HG03025 (cell line): Measurements from ENCODE around the gene ZNF319.

Source experiments
- ATAC-seq: cut with Tn5 transposase; IDR thresholded peaks from one replicate; pipeline ENCODE4 v1.9.1; 2021; ENCODE audit warnings: mild to moderate bottlenecking, moderate library complexity; ENCODE audit not compliant: unreplicated experiment, low FRiP score

The ZNF319 gene

GRCh38 chr16:58037365-58038057 lies 37.0 kb upstream of the ZNF319 start:
- no peak for ATAC-seq

DNA sequence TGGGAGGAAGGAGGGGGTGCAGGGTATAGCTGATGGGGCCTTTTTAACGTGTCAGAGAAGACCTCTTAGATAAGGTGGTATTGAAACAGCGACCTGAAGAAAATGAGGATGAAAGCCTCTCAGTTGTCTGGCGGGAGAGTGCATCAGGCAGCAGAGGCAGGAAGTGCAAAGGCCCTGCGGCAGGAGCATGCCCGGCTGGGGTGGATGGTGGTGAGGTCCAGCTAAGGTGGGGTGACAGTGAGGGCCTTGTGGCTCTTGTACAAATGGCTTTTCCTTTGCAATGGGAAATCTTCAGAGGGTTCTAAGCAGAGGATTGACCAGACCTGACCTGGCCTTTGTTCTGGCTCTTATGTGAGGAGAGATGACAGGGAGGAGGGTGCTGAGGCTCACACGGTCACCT lies 36.5 kb upstream of the ZNF319 start:
- ATAC-seq, result no peak

DNA sequence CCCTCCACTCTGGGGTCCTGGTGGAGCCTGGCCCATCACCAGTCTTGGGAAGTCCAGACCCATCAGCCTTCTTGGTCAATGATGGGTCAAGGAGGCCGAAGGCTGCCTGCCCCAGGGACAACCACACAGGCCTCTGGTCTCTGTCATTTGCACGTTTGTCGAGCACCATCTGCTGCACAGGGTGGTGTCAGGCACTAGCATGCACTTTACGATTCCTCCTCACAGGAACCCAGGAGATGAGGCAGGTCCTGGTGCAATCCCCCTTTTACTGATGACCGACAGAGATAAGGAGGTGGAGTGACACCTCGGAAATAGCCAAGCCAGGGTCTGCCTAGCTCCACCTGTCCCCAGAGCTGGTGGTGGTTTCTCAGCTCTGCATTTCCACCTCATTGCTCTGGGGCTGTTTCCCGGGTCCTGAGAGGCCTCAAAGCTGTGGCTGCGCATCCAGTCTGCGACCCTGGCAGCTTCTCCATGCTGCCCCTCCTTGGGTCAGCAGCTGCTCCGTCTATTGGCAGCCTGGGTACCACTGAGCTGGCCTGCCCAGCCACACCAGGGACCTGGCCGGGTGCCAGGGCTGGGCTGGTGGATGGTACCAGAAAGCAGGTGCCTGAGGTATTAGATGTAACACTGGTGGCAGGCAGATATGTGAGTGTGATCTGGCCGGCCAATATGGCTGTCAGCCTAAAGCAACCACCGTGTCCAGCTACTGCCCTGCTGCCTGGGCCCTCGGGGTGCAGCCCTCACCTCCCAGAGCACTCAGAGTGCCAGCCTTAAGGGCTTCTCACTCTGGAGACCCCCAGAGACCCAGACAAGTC lies 35.1 kb upstream of the ZNF319 start:
- no peak for ATAC-seq

GRCh38 chr16:58034774-58035173 lies 34.3 kb upstream of the ZNF319 start:
- ATAC-seq, result no peak

GRCh38 chr16:58034128-58034685 lies 33.7 kb upstream of the ZNF319 start:
- ATAC-seq, result no peak

- no peak for ATAC-seq
Observed at GRCh38 chr16:58032710-58033293, 32.3 kb upstream of the ZNF319 start.

GRCh38 chr16:58031016-58031800 lies 30.7 kb upstream of the ZNF319 start:
- no peak for ATAC-seq

GRCh38 chr16:58030136-58030840 lies 29.8 kb upstream of the ZNF319 start:
- no peak for ATAC-seq

GRCh38 chr16:58029410-58029809 lies 28.9 kb upstream of the ZNF319 start:
- no peak for ATAC-seq

DNA sequence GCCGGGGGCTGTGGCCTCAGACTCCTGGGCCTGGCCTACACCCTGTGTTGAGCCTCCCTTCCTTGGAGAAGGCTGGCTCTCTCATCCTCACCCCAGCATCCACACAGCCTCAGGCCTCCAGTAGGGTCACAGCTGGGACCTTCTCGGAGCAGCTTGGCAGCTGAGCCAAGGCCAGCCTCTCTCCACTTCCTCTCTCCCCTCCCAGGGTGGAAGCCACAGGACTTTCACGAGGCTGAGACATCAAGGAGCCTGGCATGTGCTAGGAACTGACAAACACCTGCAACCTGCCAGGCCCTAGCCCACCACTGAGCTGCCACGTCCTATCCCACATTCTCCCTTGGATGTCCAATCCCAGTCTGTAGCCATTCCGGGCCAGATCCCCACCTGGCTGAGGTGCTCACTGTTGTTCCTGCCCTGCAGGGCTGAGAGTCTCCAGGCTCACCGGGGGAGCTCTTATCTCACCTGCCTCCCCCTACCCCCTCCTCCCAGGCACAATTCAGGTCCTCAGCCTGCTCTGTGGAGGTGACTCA lies 28.1 kb upstream of the ZNF319 start:
- no peak for ATAC-seq

- ATAC-seq, result no peak
Observed at GRCh38 chr16:58027916-58028455, 27.5 kb upstream of the ZNF319 start.

GRCh38 chr16:58027161-58027915 lies 26.9 kb upstream of the ZNF319 start:
- no peak for ATAC-seq

GRCh38 chr16:58026705-58027160 lies 26.3 kb upstream of the ZNF319 start:
- ATAC-seq, result no peak

DNA sequence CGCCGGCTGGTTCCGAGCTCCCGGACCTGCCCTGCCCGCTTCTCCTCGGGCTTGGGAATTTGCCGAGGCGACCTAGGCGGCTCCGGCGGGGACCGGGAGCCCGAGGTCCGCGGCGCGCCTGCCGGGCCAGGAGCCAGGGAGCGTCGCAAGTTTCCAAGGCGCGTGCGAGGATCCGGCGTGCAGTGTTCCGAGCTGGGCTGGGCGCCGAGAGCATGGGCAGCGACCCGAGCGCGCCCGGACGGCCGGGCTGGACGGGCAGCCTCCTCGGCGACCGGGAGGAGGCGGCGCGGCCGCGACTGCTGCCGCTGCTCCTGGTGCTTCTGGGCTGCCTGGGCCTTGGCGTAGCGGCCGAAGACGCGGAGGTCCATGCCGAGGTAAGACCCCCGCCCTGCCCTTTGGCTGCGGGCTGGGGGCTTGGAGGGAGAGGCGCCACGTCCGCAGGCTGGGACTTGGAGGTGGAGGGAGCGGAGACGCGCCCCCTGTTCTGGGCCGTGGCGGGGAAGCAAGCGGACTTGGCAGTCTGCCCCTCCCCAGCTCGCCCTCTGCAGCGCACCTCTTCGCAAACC lies 25.8 kb upstream of the ZNF319 start:
- ATAC-seq, result no peak

- no peak for ATAC-seq
Observed at GRCh38 chr16:58025351-58026138, 25.1 kb upstream of the ZNF319 start, which contains the start of gene MMP15. Gene MMP15 (plus strand): TSS chr16:58025754. CDS start chr16:58026351, 597 bp downstream.

DNA sequence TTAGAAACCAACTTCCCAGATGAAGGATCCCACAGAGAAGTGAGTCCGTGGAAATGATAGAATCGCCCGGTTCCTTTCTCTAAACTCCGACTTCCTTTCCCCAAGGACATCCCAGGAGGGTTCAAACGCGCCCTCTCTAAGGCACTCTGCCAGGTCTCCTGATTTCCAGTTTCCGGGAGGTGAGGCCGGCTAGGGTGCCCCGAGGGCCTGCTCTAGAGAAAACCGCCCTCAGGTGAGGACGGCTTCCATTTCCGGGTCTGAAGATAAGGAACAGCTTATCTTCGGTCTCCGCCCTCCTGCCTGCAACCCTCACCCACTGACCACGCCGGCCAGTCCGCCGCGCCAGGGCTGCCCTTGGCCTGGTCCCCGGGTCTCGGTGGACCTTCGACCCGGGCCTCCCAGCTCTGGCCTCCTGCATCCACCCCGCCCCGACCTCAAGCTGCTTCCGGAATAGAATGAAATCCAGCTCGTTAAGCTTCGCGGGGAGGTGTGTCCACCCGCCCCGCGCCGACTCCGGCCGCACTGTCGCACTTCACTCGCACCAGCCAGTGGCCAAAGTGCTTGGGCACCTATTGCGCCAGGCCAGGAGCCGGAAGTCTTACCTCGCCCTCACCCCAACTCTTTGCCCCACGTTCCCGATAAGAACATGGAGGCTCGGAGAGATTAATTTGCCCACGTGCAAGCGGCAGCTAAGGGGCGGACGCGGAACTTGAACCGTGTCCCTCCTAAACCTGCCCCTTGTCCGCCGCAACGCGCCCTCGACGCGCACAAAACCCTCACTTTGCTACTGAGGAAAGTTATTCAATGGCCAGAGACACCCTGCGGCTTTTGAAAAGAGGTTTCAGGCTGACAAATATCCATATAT lies 24.2 kb upstream of the ZNF319 start:
- no peak for ATAC-seq
